HG02970 (cell line): ENCODE measurements around the gene PAX3.

Experiments used
- ATAC-seq: cut with Tn5 transposase; IDR thresholded peaks from one replicate; pipeline ENCODE4 v1.9.1; 2021; ENCODE audit warnings: mild to moderate bottlenecking, moderate library complexity, moderate number of reproducible peaks; ENCODE audit not compliant: unreplicated experiment, low FRiP score

The PAX3 gene

DNA sequence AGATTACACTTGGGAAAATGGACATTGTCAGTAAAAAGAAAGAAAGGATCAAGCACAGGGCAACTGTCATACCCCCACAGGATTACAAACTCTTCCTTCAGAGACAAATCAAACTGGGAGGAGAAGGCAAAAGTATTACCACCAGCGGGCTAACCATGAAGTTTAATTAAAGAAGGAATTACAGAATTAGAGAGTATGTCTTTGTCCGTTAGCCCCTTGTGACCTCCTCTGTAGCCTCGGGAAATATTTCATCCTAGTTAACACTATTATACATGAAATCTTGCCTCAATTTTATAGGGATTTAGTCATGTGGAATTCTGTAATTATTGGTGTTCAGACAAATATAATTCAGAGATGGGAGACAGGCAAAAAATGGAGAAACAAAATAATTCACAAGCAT, 60.7 kb downstream of the PAX3 start:
- ATAC-seq = no peak

DNA sequence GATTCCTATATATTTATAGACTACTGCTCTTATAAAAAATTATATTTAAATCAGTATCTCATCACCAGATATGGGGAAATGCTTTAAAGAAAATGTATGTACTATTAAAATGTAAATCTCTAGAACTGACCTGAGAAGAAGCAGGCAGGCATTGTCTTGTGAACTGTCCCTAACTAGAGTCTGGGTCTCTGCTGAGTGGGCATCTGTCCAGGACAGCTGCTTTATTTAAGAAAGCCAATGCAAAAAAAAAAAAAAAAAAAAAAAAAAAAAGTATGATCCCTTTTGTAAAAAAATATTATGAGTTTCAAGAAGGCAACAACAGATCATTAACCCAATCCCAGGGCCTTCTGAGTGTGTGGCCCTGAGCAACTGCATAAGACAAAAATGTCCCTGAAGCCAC, 66.0 kb downstream of the PAX3 start:
- ATAC-seq = no peak

DNA sequence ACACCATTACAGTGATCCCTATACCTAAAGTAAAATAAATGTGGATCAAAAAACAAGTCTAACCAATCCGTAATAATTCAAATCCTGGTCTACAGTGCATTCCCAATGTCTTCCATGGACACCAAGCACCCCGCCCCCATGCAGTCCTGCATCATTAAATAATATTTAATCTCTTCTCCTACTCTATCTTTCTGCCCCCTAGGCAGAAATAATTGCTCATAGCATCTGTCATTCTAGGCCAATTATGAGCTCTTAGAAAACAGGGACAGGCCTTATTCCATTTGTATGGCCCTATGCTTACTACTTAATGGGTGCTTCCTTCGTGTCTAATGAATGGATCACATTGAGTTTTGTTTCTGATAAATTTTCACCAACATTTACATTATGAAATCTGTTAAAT, 66.4 kb downstream of the PAX3 start:
- no peak for ATAC-seq

DNA sequence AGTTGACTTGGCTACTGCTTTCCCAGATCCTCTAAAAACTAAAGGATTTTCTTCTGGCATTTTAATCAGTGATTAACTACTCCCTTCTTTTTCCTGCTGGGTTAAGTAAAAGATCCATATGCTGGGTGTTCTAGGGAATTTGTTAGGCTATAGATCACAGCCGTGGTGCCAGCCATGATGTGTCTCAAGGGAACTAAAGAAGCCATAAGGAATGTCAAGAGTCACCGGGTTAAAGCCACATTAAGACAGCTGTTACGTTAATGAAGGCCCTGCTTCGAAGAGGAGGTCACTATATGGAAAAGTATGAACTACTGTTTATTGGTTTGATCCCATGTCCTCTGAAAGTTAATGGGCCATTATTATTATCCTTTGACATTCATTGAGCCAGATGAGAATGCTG, 70.7 kb downstream of the PAX3 start:
- no peak for ATAC-seq

DNA sequence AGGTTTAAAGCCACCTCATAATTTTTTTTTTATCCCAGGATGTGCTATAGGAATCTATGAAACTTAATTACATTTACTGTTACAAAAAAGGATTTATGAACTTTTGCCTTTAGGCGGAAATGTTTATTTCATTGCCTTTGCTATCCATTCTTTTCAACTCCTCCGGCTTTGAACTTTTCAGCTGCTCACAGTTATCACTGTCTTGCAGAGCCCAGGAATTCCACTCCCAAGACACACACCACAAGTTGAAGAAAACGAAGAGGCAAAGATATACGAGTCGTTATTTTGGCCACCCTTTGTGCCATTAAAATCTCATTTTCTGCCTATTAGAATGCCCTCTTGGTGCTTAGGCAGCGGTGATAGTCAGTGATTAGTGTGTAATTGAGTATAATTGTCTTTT, 80.0 kb downstream of the PAX3 start:
- no peak for ATAC-seq

DNA sequence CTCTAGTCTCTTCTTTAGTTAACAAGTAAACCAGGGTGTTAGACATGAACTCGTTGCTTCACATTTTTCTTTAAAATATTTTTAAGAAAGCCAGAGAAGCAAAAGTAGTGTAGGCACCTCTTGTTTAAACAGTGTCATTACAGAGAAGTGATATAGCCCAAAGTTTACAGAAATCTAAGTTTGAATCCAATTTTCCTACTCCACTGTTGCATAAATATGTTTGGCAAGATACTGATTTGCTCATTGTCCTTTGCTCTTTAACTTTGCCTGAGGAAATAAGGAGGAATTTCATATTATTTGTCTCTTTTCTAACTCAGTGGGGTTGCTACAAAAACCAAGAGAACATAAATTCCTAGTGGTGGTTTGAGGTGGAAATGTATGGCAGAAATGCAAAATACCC, 81.1 kb downstream of the PAX3 start:
- ATAC-seq = no peak

DNA sequence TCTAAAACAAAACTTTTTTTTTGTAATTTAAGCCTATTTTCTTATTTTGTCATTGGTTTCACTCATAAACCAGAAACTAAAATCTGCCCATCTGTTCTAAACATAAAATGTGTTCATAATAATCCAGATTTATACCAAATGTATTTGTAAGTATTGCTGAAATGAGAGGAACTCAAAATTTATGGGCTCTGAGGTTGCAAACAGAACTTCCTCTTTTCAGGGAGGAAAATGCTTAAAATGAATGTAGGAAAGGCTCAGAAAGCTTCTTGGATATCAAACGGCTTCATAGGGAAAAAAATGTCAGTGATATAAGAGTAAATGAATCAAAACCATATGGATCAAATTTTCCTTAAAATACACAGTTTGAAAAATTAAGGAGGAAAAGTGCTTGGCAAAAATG, 83.9 kb downstream of the PAX3 start:
- no peak for ATAC-seq

DNA sequence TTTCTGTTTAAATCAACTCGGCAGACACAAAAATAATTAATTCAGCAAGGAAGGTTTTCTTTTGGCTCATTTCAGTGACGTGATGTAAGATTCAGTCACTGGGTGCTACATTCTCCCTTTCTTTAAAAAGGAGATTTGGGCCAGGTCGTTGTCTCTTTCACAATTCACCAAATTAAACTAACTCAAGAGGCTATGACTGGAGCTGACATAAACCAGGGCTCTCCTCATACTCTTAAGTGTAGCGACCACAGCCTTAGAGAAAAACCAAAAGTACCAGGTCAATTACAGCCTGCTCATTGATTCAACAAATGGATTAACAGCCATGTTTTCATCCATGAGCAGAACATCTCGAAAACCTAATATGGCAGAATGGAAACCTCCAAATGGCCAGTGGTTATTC, 85.7 kb downstream of the PAX3 start:
- ATAC-seq = no peak

DNA sequence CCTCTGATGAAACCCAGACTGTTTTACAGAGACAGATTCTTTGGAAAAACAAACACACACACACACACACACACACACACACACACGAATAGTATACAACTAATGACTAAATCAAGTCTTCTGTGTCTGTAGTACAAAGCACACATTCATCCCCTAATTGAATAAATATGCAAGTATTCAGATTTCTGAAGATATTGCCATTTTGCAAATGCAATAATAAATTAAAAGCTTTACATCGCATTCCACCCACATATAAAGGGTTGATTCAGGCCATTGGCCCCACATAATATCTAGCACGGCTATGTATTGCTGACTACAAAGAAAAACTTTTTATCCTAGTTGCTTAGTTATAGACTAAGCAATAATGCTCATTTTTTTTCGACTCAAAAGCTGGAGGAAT, 86.2 kb downstream of the PAX3 start:
- ATAC-seq = no peak

DNA sequence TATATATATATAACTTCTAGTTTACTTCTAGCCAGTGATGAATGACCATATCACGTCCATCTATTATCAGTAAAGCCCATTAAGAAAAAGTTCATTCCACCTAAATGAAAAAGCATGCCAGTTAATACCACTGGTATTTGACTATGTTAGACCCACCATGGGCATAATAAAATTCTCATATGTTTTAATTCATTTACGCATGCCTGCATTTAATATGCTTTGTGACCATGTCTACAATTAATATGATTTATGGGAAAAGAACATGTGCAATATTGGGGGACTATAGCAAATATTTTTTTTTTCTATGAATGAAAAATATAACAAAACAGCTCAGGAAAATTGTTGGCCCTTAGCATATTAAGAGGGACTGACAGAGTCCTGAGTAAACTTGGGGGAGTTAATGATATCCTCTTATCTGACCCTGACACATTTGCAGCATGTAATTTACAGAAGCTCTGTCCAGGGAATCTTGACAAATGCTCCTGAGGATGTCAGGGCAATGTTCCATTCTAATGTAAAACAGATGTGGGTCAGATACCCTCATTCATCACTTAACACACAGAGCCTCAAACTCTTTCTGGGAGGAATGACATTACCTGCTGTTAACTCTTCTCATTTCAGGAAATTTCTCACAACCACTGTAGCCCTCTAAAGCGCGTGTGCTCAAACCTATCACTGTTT, 90.6 kb downstream of the PAX3 start:
- ATAC-seq = no peak

DNA sequence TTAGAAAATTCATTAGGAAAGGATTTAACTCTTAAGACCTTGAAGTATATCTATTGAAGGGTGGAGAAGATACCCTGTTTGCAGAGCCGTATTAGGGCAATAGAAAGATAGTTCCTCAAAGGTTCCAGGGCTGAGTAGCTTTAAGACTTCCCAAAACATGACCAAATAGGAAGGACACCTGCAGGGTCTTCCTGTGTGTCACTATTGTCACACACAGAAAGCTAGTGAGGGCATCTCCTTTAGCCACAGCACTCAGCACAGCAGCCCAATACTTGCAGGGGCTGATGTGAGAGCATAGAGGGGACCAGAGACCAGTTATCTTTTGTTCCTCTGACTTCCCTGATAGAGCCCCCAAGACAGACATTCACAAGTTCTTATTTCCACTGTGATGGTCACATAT, 93.7 kb downstream of the PAX3 start:
- ATAC-seq = no peak

DNA sequence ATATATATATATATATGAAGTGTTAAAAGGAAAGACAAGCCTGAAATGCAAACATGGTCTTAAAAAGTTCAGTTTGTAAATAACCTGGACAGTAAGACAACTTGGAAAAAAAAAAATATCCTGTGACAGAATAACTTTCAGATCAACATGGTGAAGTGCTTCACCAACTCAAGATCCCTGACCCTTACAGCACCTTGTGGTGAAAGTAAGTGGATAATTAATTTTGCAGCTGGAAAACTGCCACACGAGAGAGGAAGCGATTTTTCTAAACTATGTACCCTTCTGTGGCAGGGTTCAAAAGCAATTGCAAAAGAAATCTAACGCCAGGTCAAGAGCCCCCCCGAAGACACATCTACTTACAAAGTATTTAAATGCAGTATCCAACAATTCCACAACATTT, 95.8 kb downstream of the PAX3 start:
- ATAC-seq = no peak

DNA sequence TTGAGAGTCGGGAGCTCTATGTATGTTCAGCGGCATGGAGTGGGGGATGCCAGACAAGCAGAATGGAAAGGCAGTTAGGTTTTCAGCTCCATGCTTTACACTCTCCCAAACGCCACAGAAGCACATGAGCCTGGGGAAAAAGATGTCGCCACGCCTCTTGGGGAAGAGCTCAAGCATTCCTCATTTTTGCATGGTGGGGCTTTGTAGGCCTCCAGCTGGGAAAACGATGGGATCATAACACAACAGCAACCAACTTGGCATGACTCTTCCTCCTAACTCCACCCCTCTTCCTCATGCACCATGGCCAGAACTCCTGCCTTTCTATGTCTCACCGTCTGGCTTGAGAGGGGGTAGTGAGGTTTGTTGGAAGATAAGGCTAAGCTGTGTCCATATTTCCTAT, 102.6 kb downstream of the PAX3 start:
- ATAC-seq = no peak

DNA sequence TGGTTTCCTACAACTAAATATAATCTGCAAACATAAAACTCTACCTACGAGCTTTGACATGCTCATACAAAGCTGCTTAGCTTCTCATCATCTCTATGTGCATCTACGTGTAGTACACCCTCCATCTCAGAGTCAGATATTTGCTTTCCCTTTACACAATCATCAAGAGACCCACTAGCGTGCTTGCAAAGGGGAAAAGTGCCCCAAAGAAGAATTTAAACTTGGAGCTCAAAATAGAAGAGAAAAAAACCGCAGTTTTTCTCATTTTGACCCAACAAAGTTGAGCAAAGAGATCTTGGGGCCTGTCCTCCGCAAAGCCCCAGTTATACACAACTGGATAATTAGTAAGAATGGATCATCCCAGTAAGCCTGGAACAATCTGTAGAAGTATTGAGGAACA, 104.1 kb downstream of the PAX3 start:
- ATAC-seq = no peak

DNA sequence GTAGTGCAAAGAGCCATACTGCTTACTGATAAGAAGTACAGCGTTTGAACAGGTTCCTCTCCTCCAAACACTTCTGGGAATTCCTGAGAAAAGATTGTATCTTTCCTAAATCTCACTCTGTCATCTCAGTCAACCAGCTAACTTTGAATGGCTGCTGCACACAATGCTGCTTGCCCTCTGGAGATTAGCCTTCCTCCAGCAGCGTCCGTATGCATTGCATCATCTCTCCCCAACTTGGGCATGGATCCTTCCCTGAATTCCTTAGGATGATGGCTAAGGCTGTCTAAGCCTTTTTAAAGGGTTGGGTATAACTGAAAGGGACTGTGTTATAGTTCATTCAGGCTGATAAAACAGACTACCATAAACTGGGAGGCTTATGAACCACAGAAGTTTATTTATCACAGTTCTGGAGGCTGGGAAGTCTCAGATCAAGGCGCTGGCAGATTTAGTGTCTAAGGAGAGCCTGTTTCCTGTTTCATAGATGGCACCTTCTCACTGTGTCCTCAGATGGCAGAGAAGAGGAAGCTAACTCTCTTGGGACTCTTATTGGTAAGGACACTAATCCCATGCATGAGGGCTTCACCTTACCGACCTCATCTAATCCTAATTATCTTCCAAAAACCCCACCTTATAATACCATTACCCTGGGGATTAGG, 105.3 kb downstream of the PAX3 start:
- ATAC-seq = no peak

DNA sequence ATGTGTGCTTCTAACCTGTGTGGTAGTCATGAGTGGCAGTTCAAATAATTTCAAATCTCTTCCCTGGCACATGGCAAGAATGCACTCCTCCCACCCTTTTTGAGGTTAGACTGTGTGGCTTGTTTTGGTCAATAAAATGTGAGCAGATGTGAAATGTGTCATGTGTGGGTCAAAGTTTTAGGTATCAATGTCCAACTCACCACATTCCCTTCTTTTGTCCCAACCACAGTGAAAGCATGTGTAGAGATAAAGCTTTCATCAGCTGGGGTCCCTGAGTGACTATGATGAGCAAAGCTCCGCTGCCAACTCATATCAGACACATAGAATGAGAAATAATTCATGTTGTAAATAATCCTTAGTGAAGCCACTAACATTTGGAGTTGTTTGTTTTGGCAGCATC, 118.2 kb downstream of the PAX3 start:
- no peak for ATAC-seq

DNA sequence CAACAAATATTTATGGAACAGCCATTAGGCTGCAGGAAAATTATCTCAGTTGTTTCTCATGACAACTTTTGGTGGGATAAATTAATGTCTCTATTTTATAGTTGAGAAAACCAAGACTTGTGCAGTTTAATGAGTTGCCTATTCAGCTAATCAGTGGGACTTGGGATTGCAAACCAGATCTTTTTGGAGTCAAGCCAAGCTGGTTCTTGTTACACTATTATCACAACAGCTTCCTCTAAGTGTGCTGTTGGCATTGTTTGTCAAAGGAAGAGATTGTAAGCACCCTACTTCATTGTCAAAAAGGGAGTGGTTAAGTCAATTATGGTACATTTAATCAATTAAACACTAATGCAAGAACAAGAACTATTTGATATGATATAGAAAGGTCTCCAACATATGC, 119.2 kb downstream of the PAX3 start:
- no peak for ATAC-seq

DNA sequence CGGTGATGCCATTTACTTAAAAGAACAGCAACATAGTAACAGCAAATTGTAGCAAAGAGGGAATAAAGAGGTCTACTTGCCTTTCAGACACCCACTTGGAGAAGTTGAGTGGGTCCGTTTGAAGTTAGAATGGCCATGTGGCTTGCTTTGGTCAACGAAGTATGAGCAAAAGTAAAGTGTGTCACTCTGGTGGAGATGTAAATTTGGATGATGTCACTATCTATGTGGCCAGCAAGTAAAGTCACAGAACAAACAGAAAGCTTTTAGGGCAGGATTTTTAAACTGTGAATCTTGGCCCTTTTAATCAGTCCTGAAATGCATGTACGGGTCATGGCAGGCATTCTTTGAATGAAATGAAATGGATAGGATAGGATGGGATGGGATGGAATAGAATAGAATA, 120.3 kb downstream of the PAX3 start:
- no peak for ATAC-seq

DNA sequence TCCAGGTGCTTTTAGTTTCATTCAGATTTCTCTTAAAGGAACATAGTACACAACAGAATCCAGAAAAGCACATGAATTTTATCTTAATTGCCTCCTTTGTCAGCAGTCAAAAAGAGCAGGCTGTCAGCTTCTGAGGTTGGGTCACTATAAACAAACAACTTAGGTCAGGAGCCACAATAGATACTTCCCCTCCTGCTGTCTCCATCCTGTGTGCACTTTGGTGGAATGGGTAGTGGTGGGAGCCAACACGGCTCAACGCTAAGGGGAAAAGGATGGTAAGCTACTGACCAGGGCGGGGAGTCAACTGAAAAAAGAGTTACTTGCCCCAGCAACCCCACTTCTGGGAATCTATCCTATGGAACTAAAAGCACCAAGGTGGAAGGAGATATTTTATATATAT, 121.9 kb downstream of the PAX3 start:
- no peak for ATAC-seq

DNA sequence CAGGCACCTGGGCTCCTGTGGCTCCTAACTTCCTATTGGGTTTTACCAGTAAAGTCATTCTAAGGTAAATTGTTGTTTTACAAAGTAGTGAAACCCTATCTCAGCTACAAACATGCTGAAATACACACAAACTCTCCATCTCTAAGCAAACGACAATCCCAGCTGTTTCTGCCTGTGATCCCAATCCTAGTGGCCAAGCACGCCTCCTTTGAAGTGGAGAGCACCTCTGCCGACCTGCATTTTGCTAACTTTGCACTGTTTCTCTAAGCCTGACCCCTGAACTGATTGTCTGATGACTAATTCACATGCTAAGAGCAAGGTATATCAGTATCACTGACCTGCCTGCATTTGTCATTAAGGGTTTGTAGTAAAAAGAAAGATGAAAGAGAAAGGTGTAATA, 124.3 kb downstream of the PAX3 start:
- no peak for ATAC-seq

DNA sequence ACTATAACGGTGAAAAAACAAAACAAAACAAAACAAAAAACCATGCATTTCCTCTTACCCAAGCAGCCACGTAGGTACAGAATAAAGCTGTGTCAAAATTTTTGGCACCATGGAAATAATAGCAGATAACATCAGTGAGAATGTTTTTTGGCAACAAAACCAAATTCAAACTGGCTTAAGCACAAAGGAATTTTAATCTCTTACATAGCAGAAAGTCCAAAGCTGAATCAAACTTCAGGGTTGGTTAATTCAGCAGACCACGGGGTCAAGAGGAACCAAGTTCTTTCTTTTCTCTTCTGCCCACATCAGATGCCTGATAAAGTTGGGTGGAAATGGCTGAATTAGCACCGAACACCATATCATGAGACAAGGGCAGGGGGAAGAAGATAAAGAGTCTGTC, 129.5 kb downstream of the PAX3 start:
- no peak for ATAC-seq

DNA sequence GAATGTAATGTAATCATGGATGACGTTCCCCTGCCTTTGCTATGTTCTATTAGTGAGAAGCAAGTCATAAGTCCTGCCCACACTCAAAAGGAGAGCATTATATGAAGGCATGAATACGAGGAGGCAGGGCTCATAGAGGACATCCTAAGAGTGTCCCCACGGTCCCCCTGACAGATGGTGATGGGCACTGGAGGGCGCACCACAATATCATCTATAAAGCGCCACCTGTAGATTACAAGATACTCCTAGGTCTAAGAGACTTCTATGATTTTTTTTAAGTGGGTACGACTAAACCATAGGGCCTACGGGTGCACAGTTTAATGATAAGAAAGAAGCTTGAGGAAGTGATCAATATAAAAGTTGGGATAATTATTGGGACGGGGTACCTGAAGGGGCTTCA, 131.0 kb downstream of the PAX3 start:
- ATAC-seq = no peak

DNA sequence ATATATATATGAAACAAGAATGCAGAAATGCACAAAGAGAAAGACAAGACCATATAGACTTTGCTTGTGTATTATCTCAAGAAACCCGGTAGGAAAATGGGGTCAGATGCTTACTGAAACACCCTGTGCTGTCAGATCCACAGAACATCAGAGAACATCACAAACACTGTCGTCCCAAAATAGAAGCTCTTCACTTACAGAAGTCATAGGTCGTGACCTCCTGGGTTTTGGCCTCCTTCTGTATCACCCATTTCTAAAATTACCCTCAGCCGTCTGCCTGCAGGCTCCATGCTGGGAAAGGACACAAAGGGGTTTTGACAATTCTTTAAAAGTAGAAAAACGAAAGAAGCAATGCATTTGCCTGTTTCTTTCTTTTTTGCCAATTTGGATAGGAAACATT, 137.9 kb downstream of the PAX3 start:
- no peak for ATAC-seq
